Cardiac muscle cell (in vitro differentiated cells and primary cell): ENCODE measurements around the gene EYA3. TPM values are rescaled to one million over a fixed set of nuclear protein-coding genes. Genes with fewer than 3 reads are reported as not detected.

Experiments
- DNase-seq, 2 donors: peaks; one replicate each; pipeline versions ENCODE4 v3.0.0 to v3.0.0-alpha.2; 2010 to 2017; ENCODE audit warnings: low read depth in 1 of 2, low spot score in 1 of 2
- H3K27ac ChIP-seq: fragments of 200-600 bp; sonication (generic); 2 replicates; pipeline ENCODE4 v1.5.1; 2016
- H3K27me3 ChIP-seq: fragments of 200-600 bp; sonication (generic); 2 replicates; pipeline ENCODE4 v1.6.0; 2016; ENCODE audit warnings: control low read depth
- H3K36me3 ChIP-seq: fragments of 200-600 bp; sonication (generic); 2 replicates; pipeline ENCODE4 v1.5.1; 2016; ENCODE audit warnings: control low read depth
- H3K4me1 ChIP-seq: fragments of 200-600 bp; sonication (generic); 2 replicates; pipeline ENCODE4 v1.8.1; 2017; ENCODE audit warnings: low read depth, mild to moderate bottlenecking, mixed run types
- H3K4me3 ChIP-seq: fragments of 200-600 bp; sonication (generic); 2 replicates; pipeline ENCODE4 v1.5.1; 2016; ENCODE audit warnings: mild to moderate bottlenecking
- H3K9me3 ChIP-seq: fragments of 200-600 bp; sonication (generic); 2 replicates; pipeline ENCODE4 v1.5.1; 2017; ENCODE audit warnings: low read depth, mild to moderate bottlenecking, control low read depth
- polyA plus RNA-seq: library from polyadenylated mRNA; unstranded; fragments of >200 nt; fragmentation: Nextera tagmentation; extraction: Ambion mirVana; gene quantifications from 2 replicates; pipeline ENCODE4 v1.2.1, GENCODE V29; 2016
- total RNA-seq: library from RNA; depleted of rRNA; stranded (reverse); fragments of >200 nt; gene quantifications from 2 replicates; pipeline ENCODE4 v1.2.3, GENCODE V29; 2016
- TF ChIP-seq, protein P1 (sequence below): IDR thresholded peaks from 2 replicates; pipeline ENCODE4 v1.5.1; 2012; ENCODE audit warnings: low read depth, mild to moderate bottlenecking, low read length

EYA3 gene
- total and polyA plus RNA-seq, 2 experiments from 2014 or later: 15.6 to 21.7 TPM

- H3K27me3 ChIP-seq: no peaks in the 10 kb centered on the region
- no peak overlapping the region for H3K27ac ChIP-seq
- TF ChIP-seq, protein P1, sequence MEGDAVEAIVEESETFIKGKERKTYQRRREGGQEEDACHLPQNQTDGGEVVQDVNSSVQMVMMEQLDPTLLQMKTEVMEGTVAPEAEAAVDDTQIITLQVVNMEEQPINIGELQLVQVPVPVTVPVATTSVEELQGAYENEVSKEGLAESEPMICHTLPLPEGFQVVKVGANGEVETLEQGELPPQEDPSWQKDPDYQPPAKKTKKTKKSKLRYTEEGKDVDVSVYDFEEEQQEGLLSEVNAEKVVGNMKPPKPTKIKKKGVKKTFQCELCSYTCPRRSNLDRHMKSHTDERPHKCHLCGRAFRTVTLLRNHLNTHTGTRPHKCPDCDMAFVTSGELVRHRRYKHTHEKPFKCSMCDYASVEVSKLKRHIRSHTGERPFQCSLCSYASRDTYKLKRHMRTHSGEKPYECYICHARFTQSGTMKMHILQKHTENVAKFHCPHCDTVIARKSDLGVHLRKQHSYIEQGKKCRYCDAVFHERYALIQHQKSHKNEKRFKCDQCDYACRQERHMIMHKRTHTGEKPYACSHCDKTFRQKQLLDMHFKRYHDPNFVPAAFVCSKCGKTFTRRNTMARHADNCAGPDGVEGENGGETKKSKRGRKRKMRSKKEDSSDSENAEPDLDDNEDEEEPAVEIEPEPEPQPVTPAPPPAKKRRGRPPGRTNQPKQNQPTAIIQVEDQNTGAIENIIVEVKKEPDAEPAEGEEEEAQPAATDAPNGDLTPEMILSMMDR: no peak
- no peak for DNase-seq
- H3K4me3 ChIP-seq: no peak overlapping the region
- no peaks in the 10 kb centered on the region for H3K9me3 ChIP-seq
- no peaks in the 10 kb centered on the region for H3K36me3 ChIP-seq
- no peaks in the 10 kb centered on the region for H3K4me1 ChIP-seq
Observed at GRCh38 chr1:27954186-27954585, 134.2 kb downstream of the EYA3 start.

- Histone ChIP-seq H3K9me3 (no peaks in the 10 kb centered on the region), H3K4me1 (no peaks in the 10 kb centered on the region), H3K4me3 (no peak overlapping the region), H3K27ac (no peak overlapping the region), H3K27me3 (no peaks in the 10 kb centered on the region), H3K36me3 (no peaks in the 10 kb centered on the region)
- DNase-seq: no peak
- TF ChIP-seq, protein P1: no peak
Observed at GRCh38 chr1:27952147-27952546, 136.3 kb downstream of the EYA3 start.

- no peak overlapping the region for H3K4me3 ChIP-seq
- H3K4me1 ChIP-seq: no peaks in the 10 kb centered on the region
- H3K9me3 ChIP-seq: no peaks in the 10 kb centered on the region
- DNase-seq: no peak
- H3K36me3 ChIP-seq: no peaks in the 10 kb centered on the region
- H3K27ac ChIP-seq: no peak overlapping the region
- no peaks in the 10 kb centered on the region for H3K27me3 ChIP-seq
- TF ChIP-seq, protein P1: no peak
Observed at GRCh38 chr1:27951396-27951795, 137.0 kb downstream of the EYA3 start.

GRCh38 chr1:27949027-27949426 lies 139.4 kb downstream of the EYA3 start:
- Histone ChIP-seq H3K27ac (no peak overlapping the region), H3K4me3 (no peak overlapping the region), H3K9me3 (no peaks in the 10 kb centered on the region), H3K4me1 (no peaks in the 10 kb centered on the region), H3K36me3 (no peaks in the 10 kb centered on the region), H3K27me3 (no peaks in the 10 kb centered on the region)
- no peak for DNase-seq
- TF ChIP-seq, protein P1: no peak

DNA sequence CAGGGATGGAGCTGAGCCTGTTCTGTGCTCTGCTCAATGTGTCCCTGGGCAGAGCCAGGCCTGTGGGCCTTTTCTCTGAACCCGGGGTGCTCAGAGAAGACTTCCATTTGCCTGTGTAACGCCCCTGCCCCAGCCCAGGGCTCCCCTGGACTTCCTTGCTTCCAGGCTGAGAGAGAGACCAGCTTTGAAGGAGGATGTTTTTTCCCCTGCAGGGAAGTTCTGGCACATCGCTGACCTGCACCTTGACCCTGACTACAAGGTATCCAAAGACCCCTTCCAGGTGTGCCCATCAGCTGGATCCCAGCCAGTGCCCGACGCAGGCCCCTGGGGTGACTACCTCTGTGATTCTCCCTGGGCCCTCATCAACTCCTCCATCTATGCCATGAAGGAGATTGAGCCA lies 143.4 kb downstream of the EYA3 start:
- H3K9me3 ChIP-seq: no peaks in the 10 kb centered on the region
- H3K27ac ChIP-seq: no peak overlapping the region
- peaks cover 3% of the 10 kb centered on the region for H3K4me1 ChIP-seq
- TF ChIP-seq, protein P1: no peak
- no peak overlapping the region for H3K4me3 ChIP-seq
- DNase-seq: no peak
- no peaks in the 10 kb centered on the region for H3K36me3 ChIP-seq
- H3K27me3 ChIP-seq: no peaks in the 10 kb centered on the region
